Stimulated activated CD8-positive, alpha-beta memory T cell treated with anti-CD3 and anti-CD28 coated beads, Interleukin-7, amount 100 ng/mL, for 48 hours (primary cell): Measurements from ENCODE around the gene BIRC3.
"Not testable (repeated sequence)": the region's sequence is repeated elsewhere in the genome, so short reads cannot be mapped to it uniquely, and the experiment has no call there.

Experiments
- DNase-seq, 2 donors: peaks; one replicate each; pipeline ENCODE4 v3.0.0-alpha.2; 2020; ENCODE audit warnings: low read depth in 1 of 2; ENCODE audit errors: extremely low read depth in 1 of 2

Gene BIRC3

GRCh38 chr11:102322560-102322959 lies 5.3 kb downstream of the BIRC3 start:
- DNase-seq, result no peak

GRCh38 chr11:102323542-102324251 lies 6.4 kb downstream of the BIRC3 start:
- no peak for DNase-seq

GRCh38 chr11:102325088-102325487 lies 7.8 kb downstream of the BIRC3 start:
- DNase-seq, result no peak

GRCh38 chr11:102328748-102329147 lies 11.5 kb downstream of the BIRC3 start:
- no peak for DNase-seq

DNA sequence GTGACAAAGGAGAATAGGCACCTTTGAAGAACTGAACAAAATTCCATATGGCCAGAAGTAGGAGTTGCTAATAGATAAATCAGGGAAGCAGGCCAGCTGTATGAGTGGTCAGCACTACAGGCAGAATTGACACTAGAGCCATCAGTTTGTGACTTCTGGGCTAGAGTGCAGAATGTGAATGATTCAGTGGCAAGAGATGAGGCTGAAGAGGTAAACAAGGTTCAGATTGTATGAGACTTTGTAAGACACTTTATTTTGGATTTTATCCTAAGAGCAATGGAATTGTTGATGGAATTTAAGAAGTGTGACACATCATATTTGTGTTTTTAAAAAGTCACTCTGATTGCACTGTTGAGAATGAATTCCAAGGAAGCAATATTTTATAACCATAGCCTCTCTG lies 12.9 kb downstream of the BIRC3 start:
- DNase-seq, result no peak

DNA sequence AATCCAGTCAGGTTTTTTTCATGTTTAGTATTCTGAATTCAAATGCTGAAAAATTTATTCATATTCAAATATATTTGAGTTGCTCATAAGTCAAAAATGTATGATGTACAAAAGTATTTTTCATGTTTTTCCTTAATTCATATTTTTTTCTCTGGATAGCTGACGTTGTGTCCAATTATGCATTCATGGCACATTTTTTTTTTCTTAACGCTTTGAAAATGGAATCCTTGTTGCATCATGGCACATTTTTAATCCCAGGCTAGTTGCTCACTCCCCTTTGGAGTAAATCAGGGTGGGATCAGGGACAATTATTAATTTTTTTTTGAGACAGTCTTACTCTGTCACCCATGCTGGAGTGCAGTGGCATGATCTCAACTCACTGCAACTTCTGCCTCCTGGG lies 14.1 kb downstream of the BIRC3 start:
- no peak for DNase-seq

DNA sequence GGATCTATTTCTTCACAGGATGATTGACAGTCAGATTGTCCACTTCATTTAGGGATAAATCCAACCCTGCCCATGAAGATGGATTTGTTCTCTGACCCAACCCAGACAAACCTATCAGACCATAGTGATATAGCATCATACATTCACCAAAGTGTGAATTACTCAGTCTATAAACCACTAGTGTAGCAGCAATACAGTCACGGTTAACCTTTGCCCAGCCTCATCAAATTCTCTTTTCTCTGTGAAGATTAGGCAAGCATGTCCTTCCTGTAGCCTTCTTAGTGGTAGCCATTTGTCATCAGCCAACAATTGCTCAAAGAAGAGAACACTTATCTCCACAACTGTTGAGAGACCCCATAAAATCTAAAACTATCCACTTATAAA lies 15.3 kb downstream of the BIRC3 start:
- DNase-seq, result no peak

DNA sequence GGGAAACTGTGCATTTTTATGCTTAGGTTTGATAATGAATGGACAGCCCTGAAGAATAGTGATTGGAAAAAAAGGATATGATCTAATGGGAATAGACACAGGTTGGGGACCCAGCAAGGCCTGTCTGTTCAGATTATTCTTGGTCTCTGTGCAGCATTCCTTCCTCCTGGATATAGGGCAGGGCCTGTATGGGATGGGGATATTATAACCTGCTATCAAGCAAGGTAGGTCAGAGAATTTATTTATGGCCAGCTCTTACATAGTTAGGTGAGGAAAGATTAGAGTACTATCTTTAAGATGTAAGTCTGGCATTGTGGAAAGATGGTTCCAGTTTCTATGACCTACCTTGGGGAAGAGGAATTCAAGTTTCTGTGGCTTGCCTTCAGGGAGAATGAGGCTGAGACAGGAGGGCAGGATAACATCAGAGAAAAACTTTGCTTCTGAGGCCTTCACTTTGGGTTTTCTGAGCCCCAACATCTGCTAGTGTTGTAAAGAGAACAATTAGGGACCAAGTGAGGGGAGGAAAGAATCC lies 21.3 kb downstream of the BIRC3 start:
- no peak for DNase-seq

DNA sequence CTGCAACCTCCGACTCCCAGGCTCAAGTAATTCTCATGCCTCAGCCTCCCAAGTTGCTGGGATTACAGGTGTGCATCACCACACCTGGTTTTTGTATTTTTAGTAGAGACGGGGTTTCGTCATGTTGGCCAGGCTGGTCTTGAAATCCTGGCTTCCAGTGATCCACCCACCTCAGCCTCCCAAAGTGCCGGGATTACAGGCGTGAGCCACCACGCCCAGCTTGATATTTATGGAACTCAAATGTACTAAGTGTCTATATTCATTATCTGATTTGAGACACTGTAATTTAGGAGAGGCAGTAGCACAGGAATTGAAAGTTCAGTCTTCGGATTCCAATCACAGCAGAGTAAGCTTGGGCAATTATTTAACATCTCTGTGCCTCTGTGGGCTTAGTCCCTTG lies 24.0 kb downstream of the BIRC3 start:
- not testable (repeated sequence) for DNase-seq

DNA sequence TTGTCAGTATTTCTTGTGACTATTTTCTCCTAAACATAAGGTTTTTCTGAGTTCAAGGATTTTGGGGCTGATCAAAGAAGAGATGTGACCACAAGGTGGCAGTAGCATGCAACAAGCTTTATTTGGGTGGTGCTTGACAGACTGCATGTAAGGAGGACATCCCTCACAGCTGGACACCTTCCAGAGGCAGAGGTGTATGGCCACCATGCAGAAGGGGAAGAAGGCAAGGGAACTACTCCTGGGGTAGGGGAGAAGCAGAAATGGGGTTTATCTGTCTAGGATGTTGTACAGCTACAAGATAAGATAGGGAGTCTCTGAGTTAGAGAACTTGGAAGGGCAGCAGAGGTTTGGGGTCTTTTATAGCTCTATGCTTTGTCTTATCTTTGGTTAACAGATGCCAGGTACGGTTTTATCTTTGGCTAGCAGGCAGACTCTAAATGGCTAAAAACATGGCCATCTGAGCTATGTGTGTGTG lies 24.6 kb downstream of the BIRC3 start:
- DNase-seq, result peak in 1 of 2 donors; percentile 55

GRCh38 chr11:102343809-102344208 lies 26.5 kb downstream of the BIRC3 start:
- no peak for DNase-seq

GRCh38 chr11:102345904-102346303 lies 28.6 kb downstream of the BIRC3 start:
- no peak for DNase-seq

- no peak for DNase-seq
Observed at GRCh38 chr11:102346456-102346747, 29.1 kb downstream of the BIRC3 start.

DNA sequence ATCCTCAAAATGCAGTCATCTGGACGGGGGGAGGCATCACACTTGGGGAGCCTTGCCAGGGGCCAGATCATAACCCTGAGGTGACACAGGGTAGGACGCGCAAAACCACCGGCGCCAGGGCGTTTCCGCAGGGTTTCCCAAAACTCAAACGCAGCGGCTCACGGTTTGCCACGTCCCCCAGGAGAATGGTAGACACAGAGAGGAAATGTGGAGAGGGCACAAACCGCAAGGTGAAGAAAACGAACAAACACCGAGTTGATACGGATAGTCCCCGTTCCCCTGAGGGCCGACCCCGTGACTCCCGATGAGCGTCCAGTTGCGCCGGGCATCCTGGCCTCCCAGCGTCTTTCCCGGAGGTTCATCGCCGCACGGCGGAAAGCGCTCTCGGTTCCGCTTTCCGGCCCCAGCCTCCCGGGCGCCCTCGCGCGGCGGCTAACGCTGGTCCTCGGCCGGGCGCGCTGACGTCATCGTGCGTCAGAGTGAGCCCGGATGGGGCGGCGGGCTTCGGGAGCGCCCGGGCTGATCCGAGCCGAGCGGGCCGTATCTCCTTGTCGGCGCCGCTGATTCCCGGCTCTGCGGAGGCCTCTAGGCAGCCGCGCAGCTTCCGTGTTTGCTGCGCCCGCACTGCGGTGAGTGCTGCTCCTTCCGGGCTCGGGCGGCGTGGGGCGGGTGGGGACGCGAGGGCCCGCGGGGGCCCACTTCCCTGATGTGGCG lies 29.6 kb downstream of the BIRC3 start, which contains the start of gene BIRC2:
TSS of gene BIRC2 (plus strand) at position 467 of the 714 bp plus-strand sequence. CDS start 2,641 bp downstream, outside the sequence.
- peak; percentile 88 to 90 for DNase-seq

DNA sequence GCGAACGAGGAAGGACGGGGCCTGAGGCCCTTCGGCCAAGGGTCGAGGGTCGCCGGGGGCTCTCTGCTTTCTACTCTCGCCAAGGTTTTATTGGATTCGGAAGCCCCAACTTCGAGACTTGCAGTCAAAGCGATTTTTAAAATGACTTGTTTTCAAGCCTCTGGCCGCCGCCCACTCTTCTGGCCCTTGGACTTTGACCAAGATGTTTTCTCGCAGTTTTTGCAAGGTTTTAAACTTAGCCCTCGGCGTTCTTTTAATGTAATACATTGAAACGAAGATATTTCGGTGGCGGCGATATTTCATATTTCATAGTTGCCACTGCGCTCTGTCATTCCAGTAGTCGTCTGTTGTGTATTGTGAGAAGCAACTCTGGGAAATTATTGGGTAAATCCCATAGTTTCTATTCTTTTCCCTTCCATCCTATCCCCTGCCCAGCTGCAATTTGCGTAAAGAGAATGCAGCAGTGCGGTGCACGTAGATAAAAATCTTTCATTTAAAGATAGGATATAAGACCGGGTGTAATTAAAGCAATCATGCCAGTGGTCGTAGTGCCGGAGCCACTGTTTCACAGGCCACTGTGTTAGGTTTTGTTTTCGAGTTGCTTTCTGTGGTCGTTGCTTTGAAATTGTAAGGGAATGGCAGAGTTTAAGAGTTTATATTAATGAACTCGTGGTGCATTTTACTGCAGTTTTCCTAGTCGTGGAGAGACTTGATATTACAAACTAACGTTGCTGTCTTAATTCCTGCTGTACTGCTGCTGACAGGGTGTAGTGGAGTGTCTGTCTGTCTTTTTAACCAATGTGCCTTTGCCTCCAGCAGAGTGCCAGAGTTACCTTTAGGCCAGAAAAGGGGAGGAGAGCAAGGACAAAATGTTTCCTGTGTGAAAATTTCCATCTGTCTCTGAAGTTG lies 30.4 kb downstream of the BIRC3 start:
- DNase-seq, result no peak

- no peak for DNase-seq
Observed at GRCh38 chr11:102357116-102357515, 39.8 kb downstream of the BIRC3 start.

- DNase-seq, result no peak
Observed at GRCh38 chr11:102359372-102359771, 42.1 kb downstream of the BIRC3 start.

DNA sequence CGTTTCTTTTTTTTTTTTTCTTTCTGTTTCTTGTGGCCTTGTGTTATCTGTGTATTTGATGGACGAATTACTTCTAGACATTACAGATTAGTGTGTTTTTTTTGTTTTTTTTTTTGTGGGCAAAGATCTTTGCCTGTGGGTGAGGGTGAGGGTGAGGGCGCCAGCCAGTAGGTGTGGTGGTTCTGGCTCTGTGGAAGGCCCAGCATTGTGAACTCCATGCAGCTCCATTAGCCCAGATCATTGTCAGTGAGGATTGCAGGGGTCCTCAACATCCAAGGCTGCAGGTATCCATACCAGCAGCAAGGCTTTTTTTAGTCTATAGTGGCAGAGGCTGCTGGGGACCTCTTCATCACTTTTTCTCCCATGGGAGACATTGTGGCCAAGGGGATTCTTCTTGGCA lies 43.4 kb downstream of the BIRC3 start:
- no peak for DNase-seq

DNA sequence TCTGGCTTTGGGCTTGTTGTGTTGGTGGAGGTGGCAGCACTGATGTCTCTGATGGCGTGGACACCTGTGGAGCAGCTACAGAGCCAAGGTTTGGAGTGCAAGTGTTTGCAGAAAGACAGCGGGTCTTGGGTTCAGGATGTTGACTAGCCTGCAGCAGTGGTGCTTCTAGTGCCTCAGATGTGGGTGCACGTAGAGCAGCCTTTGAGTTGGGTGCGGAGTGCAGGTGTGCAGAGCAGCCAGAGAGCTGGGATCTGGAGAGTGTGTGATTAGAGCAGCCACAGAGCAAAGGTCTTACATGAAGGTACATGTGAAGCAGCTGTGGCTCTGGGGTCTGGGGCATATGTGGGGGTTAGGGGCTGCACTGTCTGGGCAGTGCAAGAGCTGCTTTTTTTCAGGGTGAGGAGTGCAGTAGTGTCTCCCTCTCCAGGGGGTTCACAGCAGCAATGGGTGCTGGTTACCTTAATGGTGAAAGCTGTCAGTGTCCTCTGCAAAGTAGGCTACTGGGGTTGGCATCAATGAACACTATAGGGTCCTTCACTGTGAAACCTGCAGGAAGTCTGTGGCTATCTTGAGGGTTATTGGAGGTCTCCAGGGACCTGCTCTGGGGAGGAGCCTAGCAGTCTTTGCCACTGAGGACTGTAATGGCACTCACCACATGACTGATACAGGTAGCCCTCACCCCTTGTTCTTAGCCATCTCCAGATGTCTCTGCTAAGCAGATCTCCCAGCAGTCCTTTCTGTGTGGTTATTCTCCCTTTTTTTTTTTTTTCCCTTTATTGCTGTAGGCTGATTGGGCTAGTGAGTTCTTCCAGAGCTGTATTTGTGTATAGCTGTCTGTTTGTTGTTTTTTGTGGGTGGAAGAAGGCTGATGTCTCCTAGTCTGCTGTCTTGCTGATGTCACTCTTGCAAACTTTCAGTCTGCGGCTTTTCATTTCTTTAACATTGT lies 44.1 kb downstream of the BIRC3 start:
- DNase-seq, result no peak

DNA sequence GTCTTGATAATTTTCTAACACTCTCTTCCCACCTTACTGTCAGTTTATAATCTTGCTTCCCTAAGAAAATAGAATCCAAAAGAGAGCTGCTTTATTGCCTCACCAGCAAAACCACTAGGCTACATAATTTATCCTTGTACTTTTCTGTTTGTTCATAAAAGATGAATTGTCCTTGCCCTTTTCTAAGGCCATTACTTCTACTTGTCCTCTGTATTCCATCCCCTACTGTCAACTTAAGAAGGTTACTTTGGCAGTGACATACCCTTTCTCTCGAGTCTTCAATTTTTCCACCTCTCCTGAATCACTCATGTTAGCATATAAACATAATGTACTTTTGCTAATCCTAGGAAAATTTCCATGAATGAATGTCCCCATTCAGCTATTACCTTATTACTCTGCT lies 47.7 kb downstream of the BIRC3 start:
- no peak for DNase-seq
